ENCODE results near the gene ZNF783. TPM values are rescaled to one million over a fixed set of nuclear protein-coding genes. Genes with fewer than 3 reads are reported as not detected.

The ZNF783 gene
- total RNA-seq, 4 donors from 2014 or later = 9.9 to 20.8 (median 14.4) TPM

DNA sequence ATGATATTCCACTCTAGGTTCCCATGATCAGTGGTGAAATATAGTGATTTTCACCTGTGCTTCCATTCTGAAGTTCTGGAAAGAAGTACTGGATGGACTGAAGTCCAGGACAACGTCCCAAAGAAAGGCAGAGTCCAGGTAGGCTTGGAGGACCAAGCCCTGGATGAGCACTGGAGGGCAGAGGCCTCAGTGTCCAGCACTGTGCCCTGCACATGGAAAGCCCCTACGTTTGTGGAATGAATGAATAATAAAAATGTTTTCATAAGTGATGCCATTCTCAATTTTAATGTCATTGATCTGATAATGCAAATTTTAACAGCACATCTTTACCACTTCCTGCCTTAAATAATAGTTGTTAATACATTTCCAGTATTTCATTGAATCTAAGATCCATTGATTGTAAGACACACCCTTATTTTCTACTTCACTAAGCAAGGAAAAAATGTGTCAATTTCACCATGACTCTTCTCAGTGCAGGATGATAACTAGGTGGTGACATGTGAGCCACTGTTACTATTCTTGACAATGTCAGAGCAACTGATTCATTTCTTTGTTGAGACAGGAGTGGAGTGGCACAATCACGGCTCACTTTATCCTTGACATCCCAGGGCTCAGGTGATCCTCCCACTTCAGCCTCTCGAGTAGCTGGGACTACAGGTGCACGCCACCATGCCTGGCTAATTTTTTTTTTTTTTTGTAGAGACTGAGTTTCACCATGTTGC lies 35.2 kb downstream of the ZNF783 start:
- no peak overlapping the region for H3K27ac ChIP-seq
- no peak for TF ChIP-seq CTCF (IDR thresholded peaks at IDR 0.05)
- TF ChIP-seq POLR2AphosphoS5 (IDR thresholded peaks at IDR 0.05) = no peak
- TF ChIP-seq EP300 (IDR thresholded peaks at IDR 0.05) = no peak
- no peak for TF ChIP-seq POLR2A (IDR thresholded peaks at IDR 0.05)
- H3K36me3 ChIP-seq = peaks cover 33% of the 10 kb centered on the region
- DNase-seq (ENCODE audit: low spot score in 2 of 2) = no peak
- no peaks in the 10 kb centered on the region for H3K4me1 ChIP-seq
- H3K4me3 ChIP-seq = no peak overlapping the region
- no peaks in the 10 kb centered on the region for H3K9me3 ChIP-seq
- 77% methylated on average over 5 of the region's 5 CpGs for WGBS
- H3K27me3 ChIP-seq = no peaks in the 10 kb centered on the region

GRCh38 chr7:149300620-149301285 lies 38.8 kb downstream of the ZNF783 start:
- Histone ChIP-seq H3K27me3 (no peaks in the 10 kb centered on the region), H3K36me3 (peaks cover 6% of the 10 kb centered on the region), H3K27ac (no peak overlapping the region), H3K9me3 (no peaks in the 10 kb centered on the region), H3K4me3 (no peak overlapping the region), H3K4me1 (no peaks in the 10 kb centered on the region)
- no peak for TF ChIP-seq POLR2AphosphoS5 (IDR thresholded peaks at IDR 0.05)
- TF ChIP-seq POLR2A (IDR thresholded peaks at IDR 0.05) = no peak
- TF ChIP-seq EP300 (IDR thresholded peaks at IDR 0.05) = no peak
- TF ChIP-seq CTCF (IDR thresholded peaks at IDR 0.05) = no peak
- WGBS = 63% methylated on average over 8 of the region's 8 CpGs
- DNase-seq (ENCODE audit: low spot score in 2 of 2) = no peak

DNA sequence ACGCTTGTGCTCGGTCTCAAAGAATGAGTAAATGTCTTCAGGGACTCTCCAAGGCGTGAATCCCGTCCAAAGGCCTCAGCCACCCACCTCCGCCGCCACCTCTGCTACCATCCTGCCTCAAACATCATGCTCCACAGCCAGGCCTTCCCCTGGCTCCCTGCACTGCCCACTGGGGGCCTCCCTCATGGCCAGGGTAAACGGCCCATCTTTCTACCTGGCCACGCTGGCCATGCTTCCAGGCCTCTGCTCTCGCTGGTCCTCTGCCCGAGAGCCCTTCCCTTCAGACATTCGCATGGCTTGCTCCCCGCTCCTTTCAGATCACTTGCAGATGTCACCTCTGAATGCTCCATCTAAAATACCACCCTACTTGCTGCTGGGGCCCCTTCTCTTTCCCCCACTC lies 40.2 kb downstream of the ZNF783 start:
- no peak for DNase-seq (ENCODE audit: low spot score in 2 of 2)
- no peaks in the 10 kb centered on the region for H3K4me1 ChIP-seq
- H3K27me3 ChIP-seq = no peaks in the 10 kb centered on the region
- WGBS = 91% methylated on average over 12 of the region's 12 CpGs
- TF ChIP-seq EP300 (IDR thresholded peaks at IDR 0.05) = no peak
- no peak overlapping the region for H3K4me3 ChIP-seq
- H3K9me3 ChIP-seq = no peaks in the 10 kb centered on the region
- H3K27ac ChIP-seq = no peak overlapping the region
- H3K36me3 ChIP-seq = no peaks in the 10 kb centered on the region

GRCh38 chr7:149302865-149303264 lies 40.9 kb downstream of the ZNF783 start:
- Histone ChIP-seq H3K36me3 (no peaks in the 10 kb centered on the region), H3K4me1 (no peaks in the 10 kb centered on the region), H3K9me3 (no peaks in the 10 kb centered on the region), H3K27ac (no peak overlapping the region), H3K27me3 (no peaks in the 10 kb centered on the region), H3K4me3 (no peak overlapping the region)
- no peak for TF ChIP-seq CTCF (IDR thresholded peaks at IDR 0.05)
- TF ChIP-seq POLR2A (IDR thresholded peaks at IDR 0.05) = no peak
- TF ChIP-seq EP300 (IDR thresholded peaks at IDR 0.05) = no peak
- no peak for TF ChIP-seq POLR2AphosphoS5 (IDR thresholded peaks at IDR 0.05)
- 93% methylated on average over 2 of the region's 2 CpGs for WGBS
- DNase-seq (ENCODE audit: low spot score in 2 of 2) = no peak

DNA sequence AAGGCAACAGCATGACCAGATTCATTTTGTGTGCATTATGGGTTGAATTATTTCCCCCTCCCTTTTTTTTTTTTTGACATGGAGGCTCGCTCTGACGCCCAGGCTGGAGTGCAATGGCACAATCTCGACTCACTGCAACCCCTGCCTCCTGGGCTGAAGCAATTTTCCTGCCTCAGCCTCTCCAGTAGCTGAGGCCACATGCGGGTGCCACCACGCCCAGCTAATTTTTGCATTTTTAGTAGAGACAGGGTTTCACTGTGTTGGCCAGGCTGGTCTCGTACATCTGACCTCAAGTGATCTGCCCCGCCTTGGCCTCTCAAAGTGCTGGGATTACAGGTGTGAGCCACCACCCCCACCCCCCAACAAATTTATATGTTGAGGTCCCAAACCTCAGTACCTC lies 42.0 kb downstream of the ZNF783 start:
- Histone ChIP-seq H3K4me1 (no peaks in the 10 kb centered on the region), H3K4me3 (no peak overlapping the region), H3K27me3 (no peaks in the 10 kb centered on the region), H3K36me3 (no peaks in the 10 kb centered on the region), H3K27ac (no peak overlapping the region), H3K9me3 (no peaks in the 10 kb centered on the region)
- 91% methylated on average over 7 of the region's 7 CpGs for WGBS
- no peak for DNase-seq (ENCODE audit: low spot score in 2 of 2)
- TF ChIP-seq POLR2AphosphoS5 (IDR thresholded peaks at IDR 0.05) (no peak), POLR2A (IDR thresholded peaks at IDR 0.05) (no peak), CTCF (IDR thresholded peaks at IDR 0.05) (no peak), EP300 (IDR thresholded peaks at IDR 0.05) (no peak)

Data from suprapubic skin (tissue), 4 donors.